Endothelial cell of umbilical vein (primary cell): ENCODE data around the gene SSX2IP. TPM values are rescaled to one million over a fixed set of nuclear protein-coding genes. Genes with fewer than 3 reads are reported as not detected.

Experiments used
- BruUV-seq: library from RNA; stranded (reverse); fragments of 400-500 nt; replicated peaks from 2 replicates; lab custom pipeline; 2021; lab: Mats Ljungman, UMichigan
- CTCF ChIA-PET: fragments of 300-600, 350-600 bp; sonication (Branson Sonifier 250); formaldehyde crosslinking; loops from one replicate; lab custom pipeline; 2021; ENCODE audit warnings: antibody characterized with exemption, inconsistent platforms; lab: Charles Lee
- POLR2A ChIA-PET: fragments of 300-600, 350-600 bp; sonication (Branson Sonifier 250); formaldehyde crosslinking; loops from one replicate; lab custom pipeline; 2021; ENCODE audit warnings: antibody characterized with exemption, inconsistent platforms; lab: Charles Lee
- DNase-seq: peaks from one replicate; pipeline ENCODE4 v3.0.0-alpha.2; 2011; ENCODE audit warnings: low read depth, low spot score
- FAIRE-seq: peaks from 2 replicates; lab custom pipeline; 2011; peaks lifted over from hg19 to GRCh38; lab: Jason Lieb, UNC
- H2AFZ ChIP-seq: 2 replicates; pipeline ENCODE4 v1.6.0; 2012; ENCODE audit warnings: low read depth, low read length, control low read depth, inconsistent platforms
- H3K27ac ChIP-seq: 2 replicates; pipeline ENCODE4 v1.5.1; 2011; ENCODE audit warnings: low read depth, mild to moderate bottlenecking, control low read depth, low read length, moderate library complexity; ENCODE audit not compliant: insufficient read depth
- H3K27me3 ChIP-seq, 2 experiments: 2 replicates each; pipeline versions ENCODE4 v1.6.0 to v1.6.1; 2011; ENCODE audit warnings: low read length in 2 of 2, mixed read lengths in 1 of 2; ENCODE audit not compliant: control insufficient read depth in 2 of 2, insufficient read depth in 2 of 2
- H3K36me3 ChIP-seq, 2 experiments: 2 replicates in 1 of 2; 3 replicates in 1 of 2; pipeline ENCODE4 v1.5.1; 2011; ENCODE audit warnings: low read length in 2 of 2, mild to moderate bottlenecking in 1 of 2, moderate library complexity in 1 of 2; ENCODE audit not compliant: control insufficient read depth in 2 of 2, insufficient read depth in 2 of 2; ENCODE audit errors: extremely low read depth in 1 of 2
- H3K4me1 ChIP-seq: 3 replicates; pipeline ENCODE4 v1.5.1; 2011; ENCODE audit warnings: mild to moderate bottlenecking, low read length; ENCODE audit not compliant: control insufficient read depth, insufficient read depth; ENCODE audit errors: extremely low read depth
- H3K4me2 ChIP-seq: 2 replicates; pipeline ENCODE4 v1.6.1; 2011; ENCODE audit warnings: low read length, control low read depth, mixed read lengths; ENCODE audit not compliant: insufficient read depth
- H3K4me3 ChIP-seq, 3 experiments: fragments of 200-600 bp in 1 of 3; sonication (generic), shearing (Covaris generic) in 1 of 3; replicated peaks in 1 of 3; 2 replicates each; pipeline ENCODE4 v1.5.1; 2011 to 2016; ENCODE audit warnings: control low read depth in 3 of 3, low read length in 3 of 3, mild to moderate bottlenecking in 2 of 3, inconsistent platforms in 1 of 3, low read depth in 1 of 3, moderate library complexity in 1 of 3; ENCODE audit not compliant: insufficient read depth in 1 of 3
- H3K79me2 ChIP-seq: 2 replicates; pipeline ENCODE4 v1.6.0; 2012; ENCODE audit warnings: low read length, inconsistent platforms; ENCODE audit not compliant: control insufficient read depth, insufficient read depth
- H3K9ac ChIP-seq: replicated peaks from 2 replicates; pipeline ENCODE3; 2011; ENCODE audit warnings: low read length, control low read depth; ENCODE audit not compliant: insufficient read depth; ENCODE audit errors: extremely low read depth
- H3K9me1 ChIP-seq: replicated peaks from 3 replicates; pipeline ENCODE4 v1.6.0; 2011; ENCODE audit warnings: mild to moderate bottlenecking, low read length; ENCODE audit not compliant: control insufficient read depth, insufficient read depth; ENCODE audit errors: extremely low read depth
- H3K9me3 ChIP-seq: replicated peaks from 2 replicates; pipeline ENCODE4 v1.5.1; 2012; ENCODE audit warnings: low read length, inconsistent platforms; ENCODE audit not compliant: control insufficient read depth, insufficient read depth
- H4K20me1 ChIP-seq: replicated peaks from 2 replicates; pipeline ENCODE3; 2011; ENCODE audit warnings: mild to moderate bottlenecking, low read length; ENCODE audit not compliant: control insufficient read depth, insufficient read depth; ENCODE audit errors: extremely low read depth
- CTCF ChIP-seq, 2 donors: IDR thresholded peaks; 1 replicate in 1 of 2; 2 replicates in 1 of 2; pipeline ENCODE4 v1.5.1; 2011; ENCODE audit warnings: low read length in 2 of 2, mild to moderate bottlenecking in 2 of 2, moderate library complexity in 2 of 2, control low read depth in 1 of 2, inconsistent platforms in 1 of 2, low read depth in 1 of 2; ENCODE audit not compliant: insufficient read depth in 1 of 2; ENCODE audit errors: extremely low read depth in 1 of 2
- EZH2 ChIP-seq: IDR thresholded peaks from 2 replicates; pipeline ENCODE4 v1.6.1; 2012; ENCODE audit warnings: borderline replicate concordance, low read depth, mild to moderate bottlenecking, moderate library complexity, low read length, inconsistent platforms; ENCODE audit not compliant: severe bottlenecking
- FOS ChIP-seq: IDR thresholded peaks from 2 replicates; pipeline ENCODE4 v1.6.1; 2011; ENCODE audit warnings: mild to moderate bottlenecking, low read length, moderate library complexity, borderline replicate concordance; ENCODE audit not compliant: insufficient read depth
- GATA2 ChIP-seq: IDR thresholded peaks from 2 replicates; pipeline ENCODE4 v1.7.0; 2011; ENCODE audit warnings: low read depth, mild to moderate bottlenecking, moderate library complexity, mixed read lengths, low read length; ENCODE audit not compliant: insufficient read length, insufficient read depth
- JUN ChIP-seq: IDR thresholded peaks from 2 replicates; pipeline ENCODE4 v1.6.1; 2011; ENCODE audit warnings: borderline replicate concordance, low read depth; ENCODE audit not compliant: insufficient read length, insufficient read depth
- MAX ChIP-seq: IDR thresholded peaks from 2 replicates; pipeline ENCODE4 v1.6.1; 2011; ENCODE audit not compliant: insufficient read depth, insufficient read length
- MYC ChIP-seq: IDR thresholded peaks from one replicate; pipeline ENCODE4 v1.6.1; 2011; ENCODE audit warnings: mild to moderate bottlenecking, low read depth, low read length
- POLR2A ChIP-seq: IDR thresholded peaks from 2 replicates; pipeline ENCODE4 v1.6.1; 2012; ENCODE audit warnings: low read depth, mild to moderate bottlenecking, control low read depth, low read length
- POLR2AphosphoS5 ChIP-seq: IDR thresholded peaks from 2 replicates; pipeline ENCODE4 v1.6.1; 2012; ENCODE audit warnings: low read depth, mild to moderate bottlenecking, control low read depth, low read length, moderate library complexity; ENCODE audit not compliant: insufficient read depth
- dilution Hi-C: fragments of 300-500 bp; cut with MboI; formaldehyde crosslinking; loops from one replicate; pipeline ENCODE4 v1.15.0; 2019; ENCODE audit warnings: low sequenced_read_pairs; ENCODE audit not compliant: extremely low pct_ligation_motif_present
- intact Hi-C: fragments of 100-400 bp; cut with micrococcal nuclease; formaldehyde crosslinking; loops from one replicate; pipeline ENCODE4 v1.10.0; 2022
- polyA plus RNA-seq, 4 experiments: library from polyadenylated mRNA; depleted of rRNA in 3 of 4; stranded (reverse) in 3 of 4; unstranded in 1 of 4; fragments of >200 nt; gene quantifications; 2 replicates each; pipeline versions ENCODE4 v1.2.1 to v1.2.3, GENCODE V29; 2011 to 2012; ENCODE audit warnings: missing spikeins in 1 of 4
- total RNA-seq: library from RNA; stranded (reverse); gene quantifications from 2 replicates; pipeline ENCODE4 v1.2.3, GENCODE V29; 2021

Gene SSX2IP
- total and polyA plus RNA-seq, 2 donors (not counting 3 experiments of a cell fraction or from before 2014, with no cell fraction given), result 0.77 to 8.4 TPM

- no peak overlapping the region for H3K4me2 ChIP-seq
- dilution Hi-C loops, result no loop called here
- BruUV-seq, result no TSS peak
- no peaks in the 10 kb centered on the region for H3K4me1 ChIP-seq
- ChIA-PET CTCF (interaction anchor here (1.3 to 3.2 kb wide), 3 partner anchors 11 to 18 kb away, joined by 4 to 13 read pairs (median 5); no protein-coding TSS in a partner anchor), POLR2A (no interaction called here)
- H3K27me3 ChIP-seq, result peaks cover 2 to 14% of the 10 kb centered on the region in 2 experiments
- intact Hi-C loops, result no loop called here
- no peaks in the 10 kb centered on the region for H3K79me2 ChIP-seq
- H2AFZ ChIP-seq, result no peak overlapping the region
- no peak overlapping the region for H3K4me3 ChIP-seq
- no peak overlapping the region for H3K27ac ChIP-seq
- FAIRE-seq, result no peak
- no peaks in the 10 kb centered on the region for H3K9me3 ChIP-seq
- no peaks in the 10 kb centered on the region for H4K20me1 ChIP-seq
- no peak overlapping the region for H3K9ac ChIP-seq
- no peak for TF ChIP-seq FOS
- TF ChIP-seq CTCF (IDR thresholded peaks at IDR 0.05; ENCODE audit: extremely low read depth in 1 of 2, insufficient read depth in 1 of 2, low read depth in 1 of 2, low read length in 2 of 2), result no peak
- TF ChIP-seq GATA2, result no peak
- TF ChIP-seq MAX, result no peak
- no peak for TF ChIP-seq POLR2A
- TF ChIP-seq MYC, result no peak
- no peak for TF ChIP-seq POLR2AphosphoS5
- no peak for TF ChIP-seq JUN
- no peak for TF ChIP-seq EZH2
- H3K36me3 ChIP-seq, result no peaks in the 10 kb centered on the region
- DNase-seq, result no peak
- no peaks in the 10 kb centered on the region for H3K9me1 ChIP-seq
Measured at GRCh38 chr1:84735483-84735882, 45.2 kb upstream of the SSX2IP start.
